AG08395 (cell line): ENCODE measurements around the gene B4GALNT3.
A peak's percentile ranks its signal among the peaks of the same experiment; 100 is the strongest.

ENCODE experiments used
- DNase-seq: peaks from one replicate; pipeline ENCODE4 v3.0.0; 2012; ENCODE audit warnings: mixed read lengths, low spot score

The B4GALNT3 gene

GRCh38 chr12:539540-540310, 80.0 kb downstream of the B4GALNT3 start:
- no peak for DNase-seq

GRCh38 chr12:541676-542324, 82.1 kb downstream of the B4GALNT3 start:
- no peak for DNase-seq

- DNase-seq, result no peak
Observed at GRCh38 chr12:542395-543113, 82.8 kb downstream of the B4GALNT3 start.

- no peak for DNase-seq
Observed at GRCh38 chr12:543114-543451, 83.3 kb downstream of the B4GALNT3 start.

- no peak for DNase-seq
Observed at GRCh38 chr12:544142-544541, 84.4 kb downstream of the B4GALNT3 start.

- no peak for DNase-seq
Observed at GRCh38 chr12:544941-545635, 85.3 kb downstream of the B4GALNT3 start.

GRCh38 chr12:545835-546234, 86.1 kb downstream of the B4GALNT3 start:
- DNase-seq, result no peak

GRCh38 chr12:546265-546919, 86.7 kb downstream of the B4GALNT3 start:
- no peak for DNase-seq

- DNase-seq, result peak; percentile 84
Observed at GRCh38 chr12:546920-547845, 87.4 kb downstream of the B4GALNT3 start.

GRCh38 chr12:547883-548470, 88.2 kb downstream of the B4GALNT3 start:
- no peak for DNase-seq

GRCh38 chr12:549476-550082, 89.8 kb downstream of the B4GALNT3 start:
- no peak for DNase-seq

- no peak for DNase-seq
Observed at GRCh38 chr12:550473-551260, 90.9 kb downstream of the B4GALNT3 start.

GRCh38 chr12:552466-552865, 92.7 kb downstream of the B4GALNT3 start:
- no peak for DNase-seq

GRCh38 chr12:553216-554000, 93.7 kb downstream of the B4GALNT3 start:
- no peak for DNase-seq

GRCh38 chr12:554001-554285, 94.2 kb downstream of the B4GALNT3 start:
- no peak for DNase-seq

- no peak for DNase-seq
Observed at GRCh38 chr12:556498-556897, 96.8 kb downstream of the B4GALNT3 start.

- DNase-seq, result no peak
Observed at GRCh38 chr12:558580-558979, 98.8 kb downstream of the B4GALNT3 start.

GRCh38 chr12:559208-559905, 99.6 kb downstream of the B4GALNT3 start:
- DNase-seq, result no peak
